Measurements from ENCODE around the gene LHX1.

LHX1 gene

DNA sequence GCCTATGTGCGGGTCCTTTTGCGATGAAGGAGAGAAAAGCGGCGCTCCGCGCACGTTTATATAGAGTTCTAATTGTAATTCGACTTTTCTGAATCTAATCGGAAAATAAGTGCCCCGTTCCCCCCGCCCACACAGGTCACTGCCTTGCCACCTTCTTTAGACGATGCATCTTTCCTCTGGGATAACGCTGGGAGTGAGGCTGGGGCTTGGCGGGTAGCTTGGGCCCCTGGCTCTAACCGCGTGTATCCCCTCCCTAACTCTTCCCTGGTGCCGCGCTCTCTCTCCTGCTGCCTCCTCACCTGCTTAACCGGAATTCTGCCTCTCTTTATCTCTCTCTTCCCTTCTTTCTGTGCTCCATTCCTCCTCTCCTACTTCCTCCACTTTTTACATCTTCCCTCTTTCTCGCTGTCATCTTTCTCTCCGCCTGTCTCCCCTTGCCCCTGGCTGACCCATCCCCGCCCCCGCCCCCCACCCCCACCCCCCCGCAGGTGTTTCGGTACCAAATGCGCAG, 2.6 kb downstream of the LHX1 start:
- no peak for DNase-seq

DNA sequence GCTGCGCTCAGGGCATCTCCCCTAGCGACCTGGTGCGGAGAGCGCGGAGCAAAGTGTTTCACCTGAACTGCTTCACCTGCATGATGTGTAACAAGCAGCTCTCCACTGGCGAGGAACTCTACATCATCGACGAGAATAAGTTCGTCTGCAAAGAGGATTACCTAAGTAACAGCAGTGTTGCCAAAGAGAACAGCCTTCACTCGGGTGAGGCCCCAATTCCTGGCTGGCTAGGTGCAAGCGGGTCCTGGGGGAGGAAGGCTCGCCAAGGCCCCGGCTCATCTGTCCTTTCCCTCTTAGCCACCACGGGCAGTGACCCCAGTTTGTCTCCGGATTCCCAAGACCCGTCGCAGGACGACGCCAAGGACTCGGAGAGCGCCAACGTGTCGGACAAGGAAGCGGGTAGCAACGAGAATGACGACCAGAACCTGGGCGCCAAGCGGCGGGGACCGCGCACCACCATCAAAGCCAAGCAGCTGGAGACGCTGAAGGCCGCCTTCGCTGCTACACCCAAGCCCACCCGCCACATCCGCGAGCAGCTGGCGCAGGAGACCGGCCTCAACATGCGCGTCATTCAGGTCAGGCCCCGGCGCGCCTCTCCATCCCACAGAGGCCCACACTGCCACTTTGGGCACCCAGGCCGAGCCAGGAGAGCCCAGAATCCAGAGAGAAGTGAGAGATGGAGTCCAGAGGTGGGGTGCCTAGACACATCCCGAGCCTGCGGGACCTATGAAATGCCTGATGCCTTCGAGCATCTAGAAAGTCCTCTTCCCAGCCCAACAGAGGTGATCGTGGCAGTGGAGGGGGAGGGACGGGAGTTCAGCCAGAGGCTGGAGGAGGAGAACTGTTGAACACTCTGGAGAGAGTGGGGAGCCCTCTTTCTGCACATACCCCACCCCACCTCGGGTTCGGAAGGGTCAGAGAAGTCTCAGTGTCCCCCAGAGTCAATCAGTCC, 3.3 kb downstream of the LHX1 start:
- no peak for DNase-seq

GRCh38 chr17:36941265-36942010, 4.2 kb downstream of the LHX1 start:
- no peak for DNase-seq

GRCh38 chr17:36942019-36942599, 4.8 kb downstream of the LHX1 start:
- no peak for DNase-seq

- no peak for DNase-seq
These were observed 5.4 kb downstream of the LHX1 start for GRCh38 chr17:36942631-36943125.

DNA sequence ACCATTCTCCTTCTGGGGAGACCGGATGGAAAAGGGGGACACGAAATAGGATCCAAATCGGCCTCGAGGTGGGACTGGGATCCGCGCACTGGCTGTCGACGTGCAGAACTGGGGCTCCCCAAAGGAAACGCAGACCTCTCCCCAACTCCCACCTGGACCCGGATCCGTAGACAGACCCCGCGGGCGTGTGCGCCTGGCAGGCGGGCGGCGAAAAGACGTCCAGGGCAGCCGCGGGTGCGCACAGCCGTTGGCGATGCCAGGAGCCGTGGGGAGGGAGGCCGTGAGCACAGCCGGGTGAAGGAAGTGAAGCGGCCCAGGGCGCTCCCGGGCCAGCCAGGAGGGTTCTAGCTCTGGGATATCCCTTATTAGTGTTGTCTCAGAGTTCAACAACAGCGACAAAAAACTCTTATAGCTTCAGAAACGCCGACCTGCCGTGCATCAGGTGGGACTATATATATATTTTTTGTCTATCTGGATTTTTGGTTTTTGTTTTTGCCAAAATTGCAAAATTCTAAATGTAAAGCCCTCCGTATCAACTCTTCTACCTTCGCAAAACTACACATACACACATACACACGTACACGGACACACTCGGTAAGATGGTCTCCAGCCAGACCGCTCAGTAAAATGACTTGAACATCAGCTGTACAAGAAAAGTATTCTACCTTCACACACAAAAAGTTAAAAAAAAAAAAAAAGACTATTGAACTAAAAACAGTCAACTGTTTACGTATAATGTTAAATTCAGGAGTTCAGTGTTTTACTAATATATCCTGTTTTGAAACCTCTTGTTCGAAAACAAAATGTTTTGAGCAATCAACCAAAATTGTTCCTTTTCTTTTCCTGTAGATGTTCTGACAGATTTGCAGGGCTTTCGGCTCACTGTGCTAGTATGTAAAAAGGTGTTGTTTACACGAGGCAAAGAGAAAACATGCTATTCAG, 6.2 kb downstream of the LHX1 start:
- no peak for DNase-seq

- DNase-seq, result no peak
These were observed 7.3 kb downstream of the LHX1 start for GRCh38 chr17:36944553-36944952.

GRCh38 chr17:36945140-36945539, 7.9 kb downstream of the LHX1 start:
- DNase-seq, result no peak

DNA sequence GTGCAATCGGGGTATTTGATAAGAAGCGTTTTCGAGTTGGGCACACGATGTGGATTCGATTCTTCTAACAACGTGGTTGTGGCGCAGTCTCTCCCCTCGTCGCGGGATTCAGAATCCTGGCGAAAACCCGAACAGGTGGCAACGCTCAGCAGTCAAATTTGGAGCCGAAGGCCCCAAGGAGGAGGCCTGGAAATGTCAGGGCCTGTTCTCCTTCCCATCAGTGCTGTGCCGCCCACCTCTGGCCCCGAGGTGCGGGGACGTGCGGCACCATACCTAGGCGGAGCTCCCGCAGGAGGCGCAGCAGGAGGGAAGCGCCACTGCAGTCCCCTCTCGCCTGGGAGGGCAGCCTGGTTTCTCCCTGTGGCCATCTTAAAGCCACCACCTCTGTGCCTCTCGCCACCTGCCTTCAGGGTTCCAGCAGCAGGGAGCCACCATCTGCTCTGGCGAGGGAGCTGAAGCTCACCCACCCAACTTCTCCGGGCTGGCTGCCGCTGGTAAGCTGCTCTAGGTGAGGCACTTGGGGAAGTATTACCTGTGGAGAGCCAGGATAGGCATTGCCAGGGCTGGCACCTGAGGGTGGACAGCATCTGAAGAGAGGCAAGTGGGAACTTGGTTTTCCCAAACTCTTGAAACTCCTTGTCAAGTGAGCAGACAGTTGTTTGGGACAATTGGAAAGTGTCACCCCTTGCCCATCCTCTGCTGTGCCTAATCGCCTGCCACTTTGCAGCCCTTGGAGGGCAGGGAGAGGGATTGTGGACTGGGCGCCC, 8.9 kb downstream of the LHX1 start:
- no peak for DNase-seq

DNA sequence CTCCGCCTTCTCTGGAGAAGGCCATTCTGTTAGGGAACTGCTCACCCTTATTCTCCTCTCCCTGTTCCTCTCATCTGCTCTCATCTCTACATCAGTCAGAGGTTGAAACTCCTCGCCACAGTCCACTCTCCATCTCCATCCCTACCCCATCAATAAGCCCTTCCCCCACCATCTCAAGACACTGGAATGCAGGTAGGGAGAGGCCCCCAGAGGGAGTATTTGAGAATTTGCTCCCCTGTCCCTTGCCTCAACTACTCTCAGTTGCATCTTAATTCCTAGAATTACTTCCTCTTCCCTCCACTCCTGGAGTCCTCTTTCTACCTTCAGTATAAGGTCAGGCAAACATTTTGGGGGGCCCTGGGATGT, 9.4 kb downstream of the LHX1 start:
- DNase-seq, result no peak

DNA sequence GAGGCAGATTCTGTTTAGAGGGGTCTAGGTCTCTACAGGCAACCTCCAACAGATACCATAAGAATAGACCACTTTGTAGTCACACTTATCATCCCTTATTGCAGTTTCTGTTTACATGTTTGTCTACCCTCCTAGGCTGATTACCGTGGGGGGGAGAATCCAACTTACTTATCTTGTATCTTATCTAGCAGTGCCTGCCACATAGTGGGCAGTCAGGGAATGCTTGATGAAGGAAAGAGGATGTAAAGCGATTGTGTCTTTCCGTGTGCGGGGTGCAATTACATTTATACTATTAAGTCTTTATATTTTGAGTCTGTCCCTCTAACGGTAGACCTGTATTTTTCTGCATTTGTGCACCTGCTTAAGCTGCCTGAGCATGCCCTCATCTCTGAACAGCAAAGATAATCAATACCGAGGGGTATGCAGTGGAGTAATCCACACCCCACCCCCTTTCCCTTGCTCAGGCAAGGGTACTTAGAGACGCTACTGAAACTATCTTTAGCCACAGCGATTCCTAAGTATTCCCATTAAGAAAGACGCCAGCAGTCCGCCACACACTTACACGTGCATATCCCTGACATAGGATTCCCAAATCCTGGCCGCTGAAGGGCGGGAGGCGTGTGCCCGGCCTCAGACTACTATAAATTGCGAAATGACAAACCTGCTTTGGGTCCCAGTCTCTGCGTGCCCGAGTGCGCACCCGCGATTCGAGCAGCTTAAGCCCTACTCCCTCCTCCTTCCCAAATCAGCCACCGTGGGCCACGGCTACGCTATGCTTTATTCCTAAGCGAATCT, 10.8 kb downstream of the LHX1 start:
- no peak for DNase-seq

- DNase-seq, result peak; percentile 95
These were observed 11.6 kb downstream of the LHX1 start, which contains the start of gene AATF for GRCh38 chr17:36948717-36949460. Gene AATF, plus strand, starts transcription at chr17:36948954. Its CDS starts 172 bp downstream, at chr17:36949126.

GRCh38 chr17:36949461-36949927, 12.2 kb downstream of the LHX1 start:
- no peak for DNase-seq

DNA sequence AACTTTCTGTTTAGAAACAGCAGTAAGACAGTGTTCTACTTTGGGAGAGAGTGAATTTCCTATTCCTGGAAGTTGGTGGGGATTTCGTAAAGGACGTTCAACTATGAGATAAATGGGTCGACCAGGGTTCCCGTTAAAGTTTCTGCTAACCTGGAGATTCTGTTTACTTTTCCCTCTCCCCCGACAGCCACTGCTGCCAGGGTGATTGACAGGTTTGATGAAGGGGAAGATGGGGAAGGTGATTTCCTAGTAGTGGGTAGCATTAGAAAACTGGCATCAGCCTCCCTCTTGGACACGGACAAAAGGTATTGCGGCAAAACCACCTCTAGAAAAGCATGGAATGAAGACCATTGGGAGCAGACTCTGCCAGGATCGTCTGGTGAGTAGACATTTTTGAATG, 12.8 kb downstream of the LHX1 start:
- no peak for DNase-seq

- no peak for DNase-seq
These were observed 14.0 kb downstream of the LHX1 start for GRCh38 chr17:36951084-36951789.

GRCh38 chr17:36971508-36971907, 34.2 kb downstream of the LHX1 start:
- no peak for DNase-seq

DNA sequence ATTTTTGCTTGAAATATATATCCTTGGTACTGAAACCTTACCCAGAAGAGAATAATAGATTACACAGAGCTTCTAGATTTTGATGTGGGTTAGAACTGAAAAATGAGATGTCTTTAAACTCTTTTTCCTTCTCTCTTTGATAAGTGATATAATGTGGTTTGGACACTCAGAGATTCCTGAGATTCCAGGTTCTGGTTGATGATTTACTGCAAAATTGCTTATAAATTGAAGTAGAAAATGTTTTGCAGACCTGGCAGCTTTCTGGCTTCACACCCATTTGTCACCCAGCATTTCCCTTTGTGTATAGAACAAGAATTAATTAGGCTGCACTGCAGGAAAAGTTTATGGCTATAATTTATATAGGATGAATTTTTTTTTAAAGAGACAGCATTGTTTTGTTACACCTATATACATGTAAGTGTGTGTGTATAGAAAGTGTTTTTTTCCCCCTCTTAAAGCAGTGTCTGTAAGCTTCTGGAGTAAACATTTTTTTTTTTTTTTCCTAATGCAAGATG, 35.0 kb downstream of the LHX1 start:
- DNase-seq, result no peak

GRCh38 chr17:36972905-36973304, 35.6 kb downstream of the LHX1 start:
- DNase-seq, result no peak
